GM12872 (cell line): ENCODE results near the gene FGR.

Source experiments
- CTCF ChIP-seq: IDR thresholded peaks from 3 replicates; pipeline ENCODE4 v1.5.1; 2011; ENCODE audit warnings: low read depth, mild to moderate bottlenecking, low read length, moderate library complexity; ENCODE audit not compliant: insufficient read depth

FGR gene

GRCh38 chr1:27585684-27586083 lies 49.3 kb downstream of the FGR start:
- TF ChIP-seq CTCF: no peak

GRCh38 chr1:27584453-27584852 lies 50.5 kb downstream of the FGR start:
- TF ChIP-seq CTCF: no peak

DNA sequence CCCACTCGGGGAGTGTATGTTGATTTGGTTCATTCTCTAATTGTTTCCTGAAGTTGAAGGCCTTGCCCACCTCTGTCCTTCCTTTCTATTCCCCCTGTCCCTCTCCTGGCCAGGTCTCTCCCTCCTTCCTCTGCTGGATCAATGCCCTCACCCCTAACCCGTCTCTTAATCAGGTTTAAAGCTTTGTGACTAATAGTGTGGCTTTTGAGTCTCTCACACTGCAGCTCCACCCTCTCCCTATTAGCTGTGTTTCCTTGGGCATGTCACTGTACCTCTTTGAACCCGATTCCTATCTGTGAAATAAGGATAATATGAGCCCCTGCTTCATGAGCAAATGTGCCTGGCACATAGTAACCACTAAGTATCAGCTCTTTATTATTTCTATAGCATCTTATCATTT lies 51.5 kb downstream of the FGR start:
- no peak for TF ChIP-seq CTCF

- no peak for TF ChIP-seq CTCF
Measured at GRCh38 chr1:27581823-27582243, 53.2 kb downstream of the FGR start.

DNA sequence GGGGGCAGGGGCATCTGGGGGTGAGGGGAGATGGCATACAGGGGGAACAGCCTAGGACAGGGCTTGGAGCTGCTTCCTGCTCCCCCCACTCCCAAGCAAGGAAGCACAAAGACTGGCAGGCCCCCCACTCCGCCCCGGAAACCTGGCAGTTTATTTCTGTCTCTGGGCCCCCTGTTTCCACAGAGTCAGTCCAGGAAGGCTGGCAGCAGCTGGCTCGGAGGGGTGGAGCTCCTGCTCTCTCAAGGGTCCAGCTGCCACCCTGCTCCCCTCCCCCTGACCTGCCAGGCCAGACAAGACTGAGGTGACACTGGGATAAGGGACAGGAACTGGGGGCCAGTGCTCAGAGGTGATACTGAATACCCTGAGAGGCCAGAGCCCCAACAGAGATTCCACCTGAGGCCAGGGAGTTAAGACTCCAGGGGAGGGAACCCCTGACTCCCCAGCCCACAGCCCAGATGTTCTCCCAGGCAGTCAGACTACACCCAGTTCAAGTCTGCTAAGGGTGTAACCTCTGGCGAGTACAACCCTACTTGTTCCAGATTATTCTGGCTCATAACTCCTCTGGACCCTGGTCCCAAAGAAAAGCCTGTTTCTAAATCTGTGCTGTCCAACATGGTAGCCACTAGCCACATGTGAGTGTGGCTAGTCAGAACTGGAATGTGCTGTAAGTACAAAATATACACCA lies 57.3 kb downstream of the FGR start:
- TF ChIP-seq CTCF: no peak

DNA sequence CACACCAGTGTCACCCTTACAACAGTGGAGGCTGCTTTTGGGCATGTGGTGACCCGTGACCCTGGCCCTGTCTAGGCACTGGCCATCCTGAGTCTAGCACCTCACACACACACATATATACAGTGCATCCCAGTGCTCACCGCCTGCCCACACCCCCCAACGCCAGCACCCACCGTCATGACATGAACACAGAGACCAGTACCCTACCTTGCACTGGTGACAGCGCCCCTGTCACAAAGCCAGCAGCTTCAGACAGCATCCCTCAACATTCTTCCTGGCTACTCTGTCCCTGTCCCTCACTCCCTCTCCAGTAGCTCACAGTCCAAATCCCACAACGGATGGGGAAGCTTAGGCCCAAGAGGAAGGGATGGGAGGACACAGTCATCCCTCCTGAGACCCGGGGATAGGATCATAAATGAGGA lies 58.2 kb downstream of the FGR start:
- no peak for TF ChIP-seq CTCF

DNA sequence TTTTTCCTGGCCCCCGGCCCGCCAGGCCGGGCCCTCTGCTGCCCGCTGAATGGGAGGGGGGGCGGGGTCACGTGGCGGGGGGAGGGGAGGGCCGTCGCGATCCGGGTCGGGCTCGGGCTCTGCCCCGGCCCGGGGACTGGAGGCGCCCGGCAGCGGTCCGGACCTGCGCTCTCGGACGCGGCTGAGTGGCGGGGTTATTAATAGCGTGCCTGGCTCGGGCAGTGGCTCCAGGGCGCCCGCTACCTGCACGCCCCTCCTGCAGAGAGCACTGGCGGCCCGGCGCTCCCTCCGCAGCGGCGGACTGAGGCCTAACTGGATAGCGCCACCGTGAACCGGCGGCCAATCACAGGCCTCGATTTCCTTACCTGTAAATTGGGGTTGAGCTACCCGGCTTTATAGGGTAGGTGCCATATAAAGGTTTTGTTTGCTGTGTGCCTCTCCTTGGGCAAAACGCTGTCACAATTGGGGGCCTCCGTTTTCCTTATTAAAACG lies 59.1 kb downstream of the FGR start:
- TF ChIP-seq CTCF: peak; percentile 9; the same call in 1 of the 3 replicates
